ENCODE results near the gene SDK1. TPM values are rescaled to one million over a fixed set of nuclear protein-coding genes. Genes with fewer than 3 reads are reported as not detected.

SDK1 gene
- total and polyA plus RNA-seq, 10 of the 15 experiments (the other 5 are each of a cell fraction or from before 2014, with no cell fraction given): 0.14 to 0.33 TPM; not detected in 8

DNA sequence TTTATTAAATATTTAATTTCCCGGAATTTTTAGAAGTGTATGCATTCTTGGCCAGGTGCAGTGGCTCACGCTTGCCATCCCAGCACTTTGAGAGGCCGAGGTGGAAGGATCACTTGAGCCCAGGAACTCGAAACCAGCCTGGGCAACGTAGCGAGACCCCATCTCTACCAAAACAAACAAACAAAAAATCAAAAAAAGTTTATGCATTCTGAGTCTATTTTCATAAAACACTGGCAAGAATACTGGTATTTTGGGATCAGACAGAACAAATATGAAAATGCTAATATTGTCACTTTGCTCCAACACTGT, 940.2 kb downstream of the SDK1 start:
- CTCF ChIA-PET: no interaction called here
- in situ Hi-C loops (cut with MboI): no loop called here

More for the DNA sequence above, 940.2 kb downstream of the SDK1 start:
- ATAC-seq: no peak
- no peaks in the 10 kb centered on the region for H3K27me3 ChIP-seq (replicated peaks in 1 of 2; ENCODE audit: control insufficient read depth in 2 of 2, insufficient read depth in 2 of 2, low read length in 1 of 2)
- BruUV-seq (replicated peaks): no TSS peak
- H3K4me3 ChIP-seq: no peak overlapping the region
- DNase-seq (ENCODE audit: low read depth, low spot score): no peak
- H3K4me1 ChIP-seq (ENCODE audit: control insufficient read depth, insufficient read depth, low read length): no peaks in the 10 kb centered on the region
- intact Hi-C loops (cut with micrococcal nuclease; ENCODE audit: unreplicated experiment): no loop called here
- H3K27ac ChIP-seq (ENCODE audit: control insufficient read depth, insufficient read depth): no peak overlapping the region
- H3K79me2 ChIP-seq (ENCODE audit: control insufficient read depth, insufficient read depth, low read length): no peaks in the 10 kb centered on the region
- WGBS (ENCODE audit: insufficient coverage, insufficient replicate concordance, low lambda C conversion rate, missing lambda C conversion rate): 2% methylated on average over 6 of the region's 6 CpGs
- peaks cover 2% of the 10 kb centered on the region; the same call in 1 of the 3 replicates for H3K9me3 ChIP-seq (replicated peaks; ENCODE audit: control insufficient read depth, insufficient read depth, low read length)
- ChIA-PET POLR2A (no interaction called here), SMC1A (ENCODE audit: uncharacterized antibody, unreplicated experiment) (no interaction called here), RAD21 (ENCODE audit: unreplicated experiment) (no interaction called here)
- no peaks in the 10 kb centered on the region for H3K36me3 ChIP-seq (ENCODE audit: control insufficient read depth in 2 of 2, insufficient read depth in 2 of 2, low read length in 1 of 2)
- H2AFZ ChIP-seq (ENCODE audit: control insufficient read depth, low read depth, low read length): no peak overlapping the region
- TF ChIP-seq, protein P1, sequence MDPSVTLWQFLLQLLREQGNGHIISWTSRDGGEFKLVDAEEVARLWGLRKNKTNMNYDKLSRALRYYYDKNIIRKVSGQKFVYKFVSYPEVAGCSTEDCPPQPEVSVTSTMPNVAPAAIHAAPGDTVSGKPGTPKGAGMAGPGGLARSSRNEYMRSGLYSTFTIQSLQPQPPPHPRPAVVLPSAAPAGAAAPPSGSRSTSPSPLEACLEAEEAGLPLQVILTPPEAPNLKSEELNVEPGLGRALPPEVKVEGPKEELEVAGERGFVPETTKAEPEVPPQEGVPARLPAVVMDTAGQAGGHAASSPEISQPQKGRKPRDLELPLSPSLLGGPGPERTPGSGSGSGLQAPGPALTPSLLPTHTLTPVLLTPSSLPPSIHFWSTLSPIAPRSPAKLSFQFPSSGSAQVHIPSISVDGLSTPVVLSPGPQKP (IDR thresholded peaks at IDR 0.05; ENCODE audit: low read depth, low read length): no peak
- TF ChIP-seq, protein P2, sequence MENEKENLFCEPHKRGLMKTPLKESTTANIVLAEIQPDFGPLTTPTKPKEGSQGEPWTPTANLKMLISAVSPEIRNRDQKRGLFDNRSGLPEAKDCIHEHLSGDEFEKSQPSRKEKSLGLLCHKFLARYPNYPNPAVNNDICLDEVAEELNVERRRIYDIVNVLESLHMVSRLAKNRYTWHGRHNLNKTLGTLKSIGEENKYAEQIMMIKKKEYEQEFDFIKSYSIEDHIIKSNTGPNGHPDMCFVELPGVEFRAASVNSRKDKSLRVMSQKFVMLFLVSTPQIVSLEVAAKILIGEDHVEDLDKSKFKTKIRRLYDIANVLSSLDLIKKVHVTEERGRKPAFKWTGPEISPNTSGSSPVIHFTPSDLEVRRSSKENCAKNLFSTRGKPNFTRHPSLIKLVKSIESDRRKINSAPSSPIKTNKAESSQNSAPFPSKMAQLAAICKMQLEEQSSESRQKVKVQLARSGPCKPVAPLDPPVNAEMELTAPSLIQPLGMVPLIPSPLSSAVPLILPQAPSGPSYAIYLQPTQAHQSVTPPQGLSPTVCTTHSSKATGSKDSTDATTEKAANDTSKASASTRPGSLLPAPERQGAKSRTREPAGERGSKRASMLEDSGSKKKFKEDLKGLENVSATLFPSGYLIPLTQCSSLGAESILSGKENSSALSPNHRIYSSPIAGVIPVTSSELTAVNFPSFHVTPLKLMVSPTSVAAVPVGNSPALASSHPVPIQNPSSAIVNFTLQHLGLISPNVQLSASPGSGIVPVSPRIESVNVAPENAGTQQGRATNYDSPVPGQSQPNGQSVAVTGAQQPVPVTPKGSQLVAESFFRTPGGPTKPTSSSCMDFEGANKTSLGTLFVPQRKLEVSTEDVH (IDR thresholded peaks at IDR 0.05; ENCODE audit: low read depth, partially characterized antibody): no peak
- TF ChIP-seq BHLHE40 (IDR thresholded peaks at IDR 0.05; ENCODE audit: borderline replicate concordance in 1 of 2, low read depth in 2 of 2, low read length in 1 of 2) (no peak), SMC3 (IDR thresholded peaks at IDR 0.05; ENCODE audit: borderline replicate concordance, low read length) (no peak), NFYA (IDR thresholded peaks at IDR 0.05; ENCODE audit: borderline replicate concordance, low read depth, low read length) (no peak), PML (IDR thresholded peaks at IDR 0.05; ENCODE audit: low read length) (no peak), RCOR1 (conservative IDR thresholded peaks at IDR 0.05; ENCODE audit: low read depth, low read length) (no peak), ZBED1 (IDR thresholded peaks at IDR 0.05; ENCODE audit: borderline replicate concordance) (no peak), JUND (IDR thresholded peaks at IDR 0.05; ENCODE audit: low read depth, low read length) (no peak), BRCA1 (IDR thresholded peaks at IDR 0.05; ENCODE audit: low read depth, low read length) (no peak)
- TF ChIP-seq, protein P3, sequence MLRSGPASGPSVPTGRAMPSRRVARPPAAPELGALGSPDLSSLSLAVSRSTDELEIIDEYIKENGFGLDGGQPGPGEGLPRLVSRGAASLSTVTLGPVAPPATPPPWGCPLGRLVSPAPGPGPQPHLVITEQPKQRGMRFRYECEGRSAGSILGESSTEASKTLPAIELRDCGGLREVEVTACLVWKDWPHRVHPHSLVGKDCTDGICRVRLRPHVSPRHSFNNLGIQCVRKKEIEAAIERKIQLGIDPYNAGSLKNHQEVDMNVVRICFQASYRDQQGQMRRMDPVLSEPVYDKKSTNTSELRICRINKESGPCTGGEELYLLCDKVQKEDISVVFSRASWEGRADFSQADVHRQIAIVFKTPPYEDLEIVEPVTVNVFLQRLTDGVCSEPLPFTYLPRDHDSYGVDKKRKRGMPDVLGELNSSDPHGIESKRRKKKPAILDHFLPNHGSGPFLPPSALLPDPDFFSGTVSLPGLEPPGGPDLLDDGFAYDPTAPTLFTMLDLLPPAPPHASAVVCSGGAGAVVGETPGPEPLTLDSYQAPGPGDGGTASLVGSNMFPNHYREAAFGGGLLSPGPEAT (IDR thresholded peaks at IDR 0.05; ENCODE audit: low read depth): no peak
- TF ChIP-seq, protein P4, sequence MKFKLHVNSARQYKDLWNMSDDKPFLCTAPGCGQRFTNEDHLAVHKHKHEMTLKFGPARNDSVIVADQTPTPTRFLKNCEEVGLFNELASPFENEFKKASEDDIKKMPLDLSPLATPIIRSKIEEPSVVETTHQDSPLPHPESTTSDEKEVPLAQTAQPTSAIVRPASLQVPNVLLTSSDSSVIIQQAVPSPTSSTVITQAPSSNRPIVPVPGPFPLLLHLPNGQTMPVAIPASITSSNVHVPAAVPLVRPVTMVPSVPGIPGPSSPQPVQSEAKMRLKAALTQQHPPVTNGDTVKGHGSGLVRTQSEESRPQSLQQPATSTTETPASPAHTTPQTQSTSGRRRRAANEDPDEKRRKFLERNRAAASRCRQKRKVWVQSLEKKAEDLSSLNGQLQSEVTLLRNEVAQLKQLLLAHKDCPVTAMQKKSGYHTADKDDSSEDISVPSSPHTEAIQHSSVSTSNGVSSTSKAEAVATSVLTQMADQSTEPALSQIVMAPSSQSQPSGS (IDR thresholded peaks at IDR 0.05; ENCODE audit: low read length): no peak
- TF ChIP-seq, protein P5, sequence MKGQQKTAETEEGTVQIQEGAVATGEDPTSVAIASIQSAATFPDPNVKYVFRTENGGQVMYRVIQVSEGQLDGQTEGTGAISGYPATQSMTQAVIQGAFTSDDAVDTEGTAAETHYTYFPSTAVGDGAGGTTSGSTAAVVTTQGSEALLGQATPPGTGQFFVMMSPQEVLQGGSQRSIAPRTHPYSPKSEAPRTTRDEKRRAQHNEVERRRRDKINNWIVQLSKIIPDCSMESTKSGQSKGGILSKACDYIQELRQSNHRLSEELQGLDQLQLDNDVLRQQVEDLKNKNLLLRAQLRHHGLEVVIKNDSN (IDR thresholded peaks at IDR 0.05; ENCODE audit: borderline replicate concordance, extremely low read length, insufficient read depth, low read depth, low read length): no peak
- H3K9ac ChIP-seq (ENCODE audit: control insufficient read depth, insufficient read depth, low read length): no peak overlapping the region
- H3K4me2 ChIP-seq (ENCODE audit: control insufficient read depth, insufficient read depth): no peak overlapping the region
- no peak for FAIRE-seq
- no peaks in the 10 kb centered on the region for H4K20me1 ChIP-seq (ENCODE audit: control insufficient read depth, insufficient read depth)

All from GM12878 (cell line).